Thyroid gland (tissue), 4 donors: ENCODE results near the gene DVL2. TPM values are rescaled to one million over a fixed set of nuclear protein-coding genes. Genes with fewer than 3 reads are reported as not detected.

Source experiments
- DNase-seq, 2 donors: peaks; one replicate each; pipeline ENCODE4 v3.0.0-alpha.2; 2019
- H3K27ac ChIP-seq, 3 donors: fragments of 200-600 bp; sonication (generic); 1 replicate in 2 of 3; 2 replicates in 1 of 3; pipeline ENCODE4 v1.5.1; 2016 to 2019; ENCODE audit warnings: mild to moderate bottlenecking in 1 of 3, moderate library complexity in 1 of 3
- H3K27me3 ChIP-seq: fragments of 200-600 bp; sonication (generic); one replicate; pipeline ENCODE4 v1.5.1; 2019
- H3K36me3 ChIP-seq, 2 donors: fragments of 200-600 bp; sonication (generic); one replicate each; pipeline ENCODE4 v1.5.1; 2016 to 2019
- H3K4me1 ChIP-seq, 2 donors: fragments of 200-600 bp; sonication (generic); one replicate each; pipeline ENCODE4 v1.5.1; 2017 to 2019
- H3K4me3 ChIP-seq, 3 donors: fragments of 200-600 bp; sonication (generic); replicated peaks in 1 of 3; 1 replicate in 2 of 3; 2 replicates in 1 of 3; pipeline ENCODE4 v1.5.1; 2016; ENCODE audit warnings: mild to moderate bottlenecking in 1 of 3
- H3K9me3 ChIP-seq: fragments of 200-600 bp; sonication (generic); one replicate; pipeline ENCODE4 v1.5.1; 2017
- CTCF ChIP-seq, 6 experiments: fragments of 200-600 bp in 3 of 6; fragments of 450-650 bp in 3 of 6; sonication (generic) in 3 of 6; IDR thresholded peaks; one replicate each; pipeline ENCODE4 v1.5.1; 2016 to 2019; ENCODE audit warnings: antibody characterized with exemption in 6 of 6, mild to moderate bottlenecking in 2 of 6, inconsistent platforms in 1 of 6, moderate library complexity in 1 of 6
- POLR2A ChIP-seq, 2 donors: fragments of 450-650 bp; IDR thresholded peaks; one replicate each; pipeline ENCODE4 v1.6.1; 2017; ENCODE audit warnings: antibody characterized with exemption in 2 of 2, mild to moderate bottlenecking in 2 of 2, moderate library complexity in 1 of 2
- WGBS, 2 donors: methylation state at CpG; one replicate each; pipeline ENCODE4 v1.1.5; 2017; 5-methylcytosine and 5-hydroxymethylcytosine counted together
- intact Hi-C: fragments of 100-400 bp; cut with DNase I; formaldehyde crosslinking; loops from one replicate; pipeline ENCODE4 v1.15.1; 2023
- total RNA-seq, 4 donors: library from RNA; depleted of rRNA; stranded (reverse); fragments of >200 nt; gene quantifications; one replicate each; pipeline ENCODE4 v1.2.3, GENCODE V29; 2016

Gene DVL2
- total RNA-seq, 4 donors from 2014 or later = 45.3 to 68.6 (median 49.0) TPM

DNA sequence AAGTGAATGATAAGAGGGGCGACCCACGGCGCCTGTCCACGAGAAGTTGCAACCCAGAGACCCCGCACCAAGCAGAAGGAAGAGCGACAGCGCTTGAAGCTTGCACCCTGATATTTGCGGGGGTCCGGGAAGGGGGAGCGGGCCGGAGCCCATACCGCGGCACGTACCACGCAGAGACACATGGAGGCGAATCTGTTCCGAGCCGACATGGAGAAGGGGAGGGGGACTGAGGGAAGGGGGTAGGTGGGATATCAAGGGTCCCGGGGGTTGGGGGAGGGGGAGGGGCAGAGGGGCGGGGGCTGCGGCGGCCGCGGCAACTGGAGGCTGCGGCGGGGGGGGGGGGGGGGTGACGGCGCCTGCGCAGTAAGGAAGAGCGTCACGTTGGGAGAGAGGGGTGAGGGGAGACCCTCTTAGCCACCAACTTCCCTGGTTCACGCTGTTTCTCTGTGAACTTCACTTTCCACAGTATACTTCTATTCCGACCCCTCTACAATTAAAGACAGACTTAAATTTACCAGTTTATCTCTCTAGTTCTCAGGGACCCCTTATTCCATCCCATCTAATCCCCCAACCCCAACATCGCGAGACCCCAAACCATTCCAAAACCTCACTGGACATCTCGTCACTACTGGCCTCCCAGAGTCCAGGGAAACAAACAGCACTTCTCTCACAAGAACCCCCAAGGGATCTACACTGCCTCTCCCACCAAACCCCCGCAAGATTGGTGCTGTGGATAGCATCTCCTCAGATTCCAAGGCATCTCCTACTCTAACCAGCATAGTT lies 22.6 kb downstream of the DVL2 start:
- Histone ChIP-seq H3K27me3 (no peaks in the 10 kb centered on the region), H3K4me1 (peaks cover 13 to 35% of the 10 kb centered on the region in 2 donors), H3K27ac (no peak overlapping the region), H3K36me3 (no peaks in the 10 kb centered on the region), H3K9me3 (no peaks in the 10 kb centered on the region), H3K4me3 (no peak overlapping the region)
- DNase-seq = no peak
- TF ChIP-seq CTCF (IDR thresholded peaks at IDR 0.05) (no peak), POLR2A (IDR thresholded peaks at IDR 0.05) (no peak)
- intact Hi-C loops = no loop called here
- 33 to 42% methylated on average over 27 to 35 of the region's 37 CpGs for WGBS, 2 donors

- no peak for DNase-seq
Observed at GRCh38 chr17:7208754-7209460, 25.4 kb downstream of the DVL2 start.

DNA sequence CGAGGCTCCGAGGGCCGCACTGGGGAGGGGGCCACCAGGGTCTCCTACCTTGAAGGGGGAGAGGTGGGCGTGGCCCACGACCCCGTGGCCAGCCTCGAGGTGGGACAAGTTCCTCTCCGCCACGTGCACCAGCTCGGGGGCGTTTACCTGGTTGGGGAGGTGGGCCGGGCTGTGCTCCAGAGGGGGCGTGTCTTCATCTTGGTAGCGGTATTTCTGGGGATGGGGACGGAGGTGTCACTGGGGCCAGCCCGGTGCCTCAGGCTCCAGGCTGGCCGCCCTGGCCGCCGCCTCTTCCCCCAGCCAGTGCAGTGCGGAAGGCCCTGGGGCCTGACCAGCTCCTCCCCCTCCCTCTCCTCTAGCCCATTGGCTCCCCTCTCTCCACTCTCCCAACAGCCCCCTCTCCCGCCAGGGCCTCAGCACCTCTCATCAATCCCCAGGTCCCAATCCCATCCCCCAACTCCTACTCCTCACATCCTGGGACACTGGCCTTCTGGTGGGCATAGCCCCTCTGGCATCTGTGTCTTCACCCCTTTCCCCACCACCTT lies 26.2 kb downstream of the DVL2 start:
- no peaks in the 10 kb centered on the region for H3K9me3 ChIP-seq
- DNase-seq = no peak
- H3K4me3 ChIP-seq = no peak overlapping the region
- TF ChIP-seq CTCF (IDR thresholded peaks at IDR 0.05) (no peak), POLR2A (IDR thresholded peaks at IDR 0.05) (no peak)
- peaks cover 0 to 2% of the 10 kb centered on the region in 2 donors for H3K36me3 ChIP-seq
- peaks cover 0 to 15% of the 10 kb centered on the region in 2 donors for H3K4me1 ChIP-seq
- H3K27ac ChIP-seq = no peak overlapping the region
- WGBS, 2 donors = 59 to 71% methylated on average over 13 to 20 of the region's 21 CpGs
- no peaks in the 10 kb centered on the region for H3K27me3 ChIP-seq
- intact Hi-C loops = no loop called here

More at GRCh38 chr17:7208754-7209460, 25.4 kb downstream of the DVL2 start:
- Histone ChIP-seq H3K9me3 (no peaks in the 10 kb centered on the region), H3K36me3 (no peaks in the 10 kb centered on the region), H3K4me1 (peaks cover 4 to 20% of the 10 kb centered on the region in 2 donors), H3K4me3 (no peak overlapping the region), H3K27ac (no peak overlapping the region), H3K27me3 (no peaks in the 10 kb centered on the region)
- intact Hi-C loops = no loop called here
- TF ChIP-seq POLR2A (IDR thresholded peaks at IDR 0.05) (no peak), CTCF (IDR thresholded peaks at IDR 0.05) (no peak)
- WGBS, 2 donors = 81 to 88% methylated on average over 9 of the region's 9 CpGs

GRCh38 chr17:7207120-7208001 lies 27.0 kb downstream of the DVL2 start:
- intact Hi-C loops = no loop called here
- 80 to 88% methylated on average over 24 of the region's 24 CpGs for WGBS, 2 donors
- TF ChIP-seq POLR2A (IDR thresholded peaks at IDR 0.05) (no peak), CTCF (IDR thresholded peaks at IDR 0.05) (no peak)
- Histone ChIP-seq H3K36me3 (peaks cover 3 to 6% of the 10 kb centered on the region in 2 donors), H3K4me3 (no peak overlapping the region), H3K27me3 (no peaks in the 10 kb centered on the region), H3K4me1 (peaks cover 0 to 15% of the 10 kb centered on the region in 2 donors), H3K27ac (no peak overlapping the region), H3K9me3 (no peaks in the 10 kb centered on the region)
- no peak for DNase-seq
